ENCODE data around the gene SLC8A3. TPM values are rescaled to one million over a fixed set of nuclear protein-coding genes. Genes with fewer than 3 reads are reported as not detected.

The SLC8A3 gene
- total and polyA plus RNA-seq, 10 of the 15 experiments (the other 5 are each of a cell fraction or from before 2014, with no cell fraction given), result 0.04 to 0.17 (median 0.13) TPM; not detected in 3

DNA sequence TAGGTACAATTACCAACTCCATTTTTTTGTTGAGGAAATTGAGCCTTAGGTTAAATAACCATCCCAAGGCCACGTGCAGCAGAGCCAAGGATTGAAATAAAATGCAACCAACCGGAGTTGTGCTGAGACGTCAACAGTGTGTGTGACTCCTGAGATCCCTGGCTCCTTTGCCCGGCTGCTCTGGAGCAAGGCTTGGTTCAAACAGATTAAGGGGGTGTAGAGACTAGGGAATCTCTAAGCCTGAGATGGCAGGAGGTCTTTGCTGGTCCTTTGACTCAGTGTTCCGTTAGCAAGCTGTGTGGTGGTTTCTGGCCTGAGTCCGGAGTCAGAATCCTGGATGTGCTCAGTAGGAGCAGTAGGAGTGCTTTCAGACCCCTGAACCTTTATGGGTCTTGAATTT, 1.4 kb upstream of the SLC8A3 start:
- CTCF ChIA-PET, result interaction anchor here (1.0 kb wide), 1 partner anchor 65 kb away, joined by 4 read pairs; no protein-coding TSS in a partner anchor

More for the DNA sequence above, 1.4 kb upstream of the SLC8A3 start:
- Histone ChIP-seq H3K36me3 (ENCODE audit: control insufficient read depth in 2 of 2, insufficient read depth in 2 of 2, low read length in 1 of 2) (no peaks in the 10 kb centered on the region), H3K79me2 (ENCODE audit: control insufficient read depth, insufficient read depth, low read length) (no peaks in the 10 kb centered on the region), H3K9me3 (replicated peaks; ENCODE audit: control insufficient read depth, insufficient read depth, low read length) (peaks cover 2% of the 10 kb centered on the region; the same call in 2 of the 3 replicates), H3K27me3 (replicated peaks in 1 of 2; ENCODE audit: control insufficient read depth in 2 of 2, insufficient read depth in 2 of 2, low read length in 1 of 2) (peaks cover 8 to 12% of the 10 kb centered on the region in 2 experiments), H4K20me1 (ENCODE audit: control insufficient read depth, insufficient read depth) (no peaks in the 10 kb centered on the region), H2AFZ (ENCODE audit: control insufficient read depth, low read depth, low read length) (no peak overlapping the region), H3K4me1 (ENCODE audit: control insufficient read depth, insufficient read depth, low read length) (peaks cover 4% of the 10 kb centered on the region), H3K4me2 (ENCODE audit: control insufficient read depth, insufficient read depth) (no peak overlapping the region), H3K27ac (ENCODE audit: control insufficient read depth, insufficient read depth) (no peak overlapping the region), H3K4me3 (no peak overlapping the region), H3K9ac (ENCODE audit: control insufficient read depth, insufficient read depth, low read length) (no peak overlapping the region)
- TF ChIP-seq SMC3 (IDR thresholded peaks at IDR 0.05; ENCODE audit: borderline replicate concordance, low read length), result no peak
- TF ChIP-seq, protein P1, sequence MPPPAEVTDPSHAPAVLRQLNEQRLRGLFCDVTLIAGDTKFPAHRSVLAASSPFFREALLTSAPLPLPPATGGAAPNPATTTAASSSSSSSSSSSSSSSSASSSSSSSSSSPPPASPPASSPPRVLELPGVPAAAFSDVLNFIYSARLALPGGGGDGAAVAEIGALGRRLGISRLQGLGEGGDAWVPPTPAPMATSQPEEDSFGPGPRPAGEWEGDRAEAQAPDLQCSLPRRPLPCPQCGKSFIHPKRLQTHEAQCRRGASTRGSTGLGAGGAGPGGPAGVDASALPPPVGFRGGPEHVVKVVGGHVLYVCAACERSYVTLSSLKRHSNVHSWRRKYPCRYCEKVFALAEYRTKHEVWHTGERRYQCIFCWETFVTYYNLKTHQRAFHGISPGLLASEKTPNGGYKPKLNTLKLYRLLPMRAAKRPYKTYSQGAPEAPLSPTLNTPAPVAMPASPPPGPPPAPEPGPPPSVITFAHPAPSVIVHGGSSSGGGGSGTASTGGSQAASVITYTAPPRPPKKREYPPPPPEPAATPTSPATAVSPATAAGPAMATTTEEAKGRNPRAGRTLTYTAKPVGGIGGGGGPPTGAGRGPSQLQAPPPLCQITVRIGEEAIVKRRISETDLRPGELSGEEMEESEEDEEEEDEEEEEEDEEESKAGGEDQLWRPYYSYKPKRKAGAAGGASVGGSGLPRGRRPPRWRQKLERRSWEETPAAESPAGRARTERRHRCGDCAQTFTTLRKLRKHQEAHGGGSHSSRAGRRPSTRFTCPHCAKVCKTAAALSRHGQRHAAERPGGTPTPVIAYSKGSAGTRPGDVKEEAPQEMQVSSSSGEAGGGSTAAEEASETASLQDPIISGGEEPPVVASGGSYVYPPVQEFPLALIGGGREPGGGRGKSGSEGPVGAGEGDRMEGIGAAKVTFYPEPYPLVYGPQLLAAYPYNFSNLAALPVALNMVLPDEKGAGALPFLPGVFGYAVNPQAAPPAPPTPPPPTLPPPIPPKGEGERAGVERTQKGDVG (CRISPR knock-in tag; IDR thresholded peaks at IDR 0.05), result no peak
- no peak for TF ChIP-seq SREBF2 (IDR thresholded peaks at IDR 0.05; ENCODE audit: low read length)
- TF ChIP-seq NBN (IDR thresholded peaks at IDR 0.05), result no peak
- TF ChIP-seq MTA2 (IDR thresholded peaks at IDR 0.05; ENCODE audit: low read depth), result no peak
- TF ChIP-seq NR2C2 (IDR thresholded peaks at IDR 0.05; ENCODE audit: borderline replicate concordance, control insufficient read depth, insufficient read length, low read depth), result no peak
- TF ChIP-seq, protein P2, sequence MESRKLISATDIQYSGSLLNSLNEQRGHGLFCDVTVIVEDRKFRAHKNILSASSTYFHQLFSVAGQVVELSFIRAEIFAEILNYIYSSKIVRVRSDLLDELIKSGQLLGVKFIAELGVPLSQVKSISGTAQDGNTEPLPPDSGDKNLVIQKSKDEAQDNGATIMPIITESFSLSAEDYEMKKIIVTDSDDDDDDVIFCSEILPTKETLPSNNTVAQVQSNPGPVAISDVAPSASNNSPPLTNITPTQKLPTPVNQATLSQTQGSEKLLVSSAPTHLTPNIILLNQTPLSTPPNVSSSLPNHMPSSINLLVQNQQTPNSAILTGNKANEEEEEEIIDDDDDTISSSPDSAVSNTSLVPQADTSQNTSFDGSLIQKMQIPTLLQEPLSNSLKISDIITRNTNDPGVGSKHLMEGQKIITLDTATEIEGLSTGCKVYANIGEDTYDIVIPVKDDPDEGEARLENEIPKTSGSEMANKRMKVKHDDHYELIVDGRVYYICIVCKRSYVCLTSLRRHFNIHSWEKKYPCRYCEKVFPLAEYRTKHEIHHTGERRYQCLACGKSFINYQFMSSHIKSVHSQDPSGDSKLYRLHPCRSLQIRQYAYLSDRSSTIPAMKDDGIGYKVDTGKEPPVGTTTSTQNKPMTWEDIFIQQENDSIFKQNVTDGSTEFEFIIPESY (IDR thresholded peaks at IDR 0.05), result no peak
- RAD21 ChIA-PET (ENCODE audit: unreplicated experiment), result no interaction called here
- ATAC-seq, result no peak
- intact Hi-C loops (cut with micrococcal nuclease; ENCODE audit: unreplicated experiment), result no loop called here
- in situ Hi-C loops (cut with MboI), result no loop called here
- no peak for DNase-seq (ENCODE audit: low read depth, low spot score)
- no TSS peak for BruUV-seq (replicated peaks)
- SMC1A ChIA-PET (ENCODE audit: uncharacterized antibody, unreplicated experiment), result no interaction called here
- POLR2A ChIA-PET, result interaction anchor here (1.0 kb wide), 1 partner anchor 8 kb away, joined by 3 read pairs; no protein-coding TSS in a partner anchor
- no peak for FAIRE-seq
- 93% methylated on average over 6 of the region's 6 CpGs for WGBS (ENCODE audit: insufficient coverage, insufficient replicate concordance, low lambda C conversion rate, missing lambda C conversion rate)
